Gastroesophageal sphincter (tissue), 4 donors: ENCODE data around the gene INA. TPM values are rescaled to one million over a fixed set of nuclear protein-coding genes. Genes with fewer than 3 reads are reported as not detected.

Source experiments
- ATAC-seq: fragments of 150-250 bp; one replicate; pipeline ENCODE4 v1.9.1; 2016; ENCODE audit warnings: mild to moderate bottlenecking, moderate library complexity
- H3K27ac ChIP-seq, 4 donors: fragments of 200-600 bp; sonication (generic) in 3 of 4; 1 replicate in 3 of 4; 2 replicates in 1 of 4; pipeline ENCODE4 v1.5.1; 2016 to 2019
- H3K27me3 ChIP-seq: fragments of 200-600 bp; sonication (generic); one replicate; pipeline ENCODE4 v1.5.1; 2019
- H3K36me3 ChIP-seq, 2 donors: fragments of 200-600 bp; sonication (generic); one replicate each; pipeline ENCODE4 v1.5.1; 2019; ENCODE audit warnings: control low read depth in 1 of 2
- H3K4me1 ChIP-seq, 3 donors: fragments of 200-600 bp; sonication (generic); 1 replicate in 2 of 3; 2 replicates in 1 of 3; pipeline ENCODE4 v1.5.1; 2016 to 2019; ENCODE audit warnings: control low read depth in 2 of 3
- H3K4me3 ChIP-seq, 2 donors: fragments of 200-600 bp; sonication (generic); one replicate each; pipeline ENCODE4 v1.5.1; 2019; ENCODE audit warnings: mild to moderate bottlenecking in 1 of 2, moderate library complexity in 1 of 2
- H3K9me3 ChIP-seq, 3 donors: fragments of 200-600 bp; sonication (generic); one replicate each; pipeline ENCODE4 v1.5.1; 2017 to 2019; ENCODE audit warnings: control low read depth in 2 of 3
- EP300 ChIP-seq: sonication (generic); formaldehyde crosslinking; IDR thresholded peaks from one replicate; pipeline ENCODE4 v1.6.1; 2017; ENCODE audit warnings: antibody characterized with exemption, mild to moderate bottlenecking
- POLR2A ChIP-seq, 2 donors: fragments of 450-650 bp; IDR thresholded peaks; one replicate each; pipeline ENCODE4 v1.6.1; 2017; ENCODE audit warnings: antibody characterized with exemption in 2 of 2, mild to moderate bottlenecking in 2 of 2, moderate library complexity in 1 of 2
- POLR2AphosphoS5 ChIP-seq: sonication (generic); formaldehyde crosslinking; IDR thresholded peaks from one replicate; pipeline ENCODE4 v1.6.1; 2017; ENCODE audit warnings: antibody characterized with exemption
- WGBS, 2 donors: methylation state at CpG; one replicate each; pipeline ENCODE4 v1.1.5; 2018; ENCODE audit warnings: low coverage in 1 of 2; 5-methylcytosine and 5-hydroxymethylcytosine counted together
- total RNA-seq, 4 donors: library from RNA; depleted of rRNA; stranded (reverse); fragments of >200 nt; gene quantifications; one replicate each; pipeline ENCODE4 v1.1.0, GENCODE V29; 2016
- TF ChIP-seq, protein P1 (sequence below), 4 experiments: fragments of 200-600 bp in 2 of 4; fragments of 450-650 bp in 2 of 4; sonication (generic) in 1 of 4; IDR thresholded peaks; one replicate each; pipeline ENCODE4 v1.5.1; 2017 to 2019; ENCODE audit warnings: antibody characterized with exemption in 4 of 4, mild to moderate bottlenecking in 2 of 4, moderate library complexity in 2 of 4

Gene INA
- total RNA-seq, 4 donors from 2014 or later: 0.31 to 1.8 (median 1.2) TPM

DNA sequence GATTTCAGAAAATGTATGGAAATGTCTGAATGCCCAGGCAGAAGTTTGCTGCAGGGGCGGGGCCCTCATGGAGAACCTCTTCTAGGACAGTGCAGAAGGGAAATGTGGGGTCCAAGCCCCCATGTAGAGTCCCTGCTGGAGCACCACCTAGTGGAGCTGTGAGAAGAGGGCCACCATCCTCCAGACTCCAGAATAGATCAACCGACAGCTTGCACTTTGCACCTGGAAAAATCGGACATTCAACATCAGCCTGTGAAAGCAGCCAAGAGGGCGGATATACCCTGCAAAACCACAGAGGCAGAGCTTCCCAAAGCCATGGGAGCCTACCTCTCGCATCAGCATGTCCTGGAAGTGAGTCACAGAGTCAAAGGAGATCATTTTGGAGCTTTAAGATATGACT, 16.9 kb upstream of the INA start:
- no peak for ATAC-seq
- no peak overlapping the region for H3K27ac ChIP-seq
- peaks cover 24% of the 10 kb centered on the region for H3K27me3 ChIP-seq
- H3K9me3 ChIP-seq: no peaks in the 10 kb centered on the region
- no peak overlapping the region for H3K4me3 ChIP-seq
- no peaks in the 10 kb centered on the region for H3K4me1 ChIP-seq
- H3K36me3 ChIP-seq: no peaks in the 10 kb centered on the region
- TF ChIP-seq POLR2A (IDR thresholded peaks at IDR 0.05) (no peak), POLR2AphosphoS5 (no peak), EP300 (no peak)
- TF ChIP-seq, protein P1, sequence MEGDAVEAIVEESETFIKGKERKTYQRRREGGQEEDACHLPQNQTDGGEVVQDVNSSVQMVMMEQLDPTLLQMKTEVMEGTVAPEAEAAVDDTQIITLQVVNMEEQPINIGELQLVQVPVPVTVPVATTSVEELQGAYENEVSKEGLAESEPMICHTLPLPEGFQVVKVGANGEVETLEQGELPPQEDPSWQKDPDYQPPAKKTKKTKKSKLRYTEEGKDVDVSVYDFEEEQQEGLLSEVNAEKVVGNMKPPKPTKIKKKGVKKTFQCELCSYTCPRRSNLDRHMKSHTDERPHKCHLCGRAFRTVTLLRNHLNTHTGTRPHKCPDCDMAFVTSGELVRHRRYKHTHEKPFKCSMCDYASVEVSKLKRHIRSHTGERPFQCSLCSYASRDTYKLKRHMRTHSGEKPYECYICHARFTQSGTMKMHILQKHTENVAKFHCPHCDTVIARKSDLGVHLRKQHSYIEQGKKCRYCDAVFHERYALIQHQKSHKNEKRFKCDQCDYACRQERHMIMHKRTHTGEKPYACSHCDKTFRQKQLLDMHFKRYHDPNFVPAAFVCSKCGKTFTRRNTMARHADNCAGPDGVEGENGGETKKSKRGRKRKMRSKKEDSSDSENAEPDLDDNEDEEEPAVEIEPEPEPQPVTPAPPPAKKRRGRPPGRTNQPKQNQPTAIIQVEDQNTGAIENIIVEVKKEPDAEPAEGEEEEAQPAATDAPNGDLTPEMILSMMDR (IDR thresholded peaks at IDR 0.05): no peak
- WGBS, 2 donors: 67% methylated on average over 1 of the region's 5 CpGs; no CpG with 5 or more reads in 1 of the 2 donors

DNA sequence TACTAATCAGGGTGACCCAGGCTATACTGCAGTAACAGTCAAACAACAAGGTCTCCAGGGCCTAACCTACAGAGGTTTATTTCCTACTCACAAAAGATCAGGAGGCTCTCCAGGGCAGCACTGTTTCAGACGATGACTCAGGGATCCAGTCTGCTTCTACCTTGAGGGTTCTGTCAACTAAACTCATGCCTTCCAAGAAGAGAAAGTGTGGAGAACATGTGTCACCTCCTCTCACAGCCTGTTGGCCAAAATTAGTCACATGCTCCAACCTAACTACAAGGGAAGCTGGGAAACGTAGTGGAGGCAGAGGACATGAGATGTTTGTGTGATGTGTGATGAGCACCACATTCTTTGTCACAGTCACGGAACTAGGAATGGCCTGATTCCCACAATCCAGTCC, 14.7 kb upstream of the INA start:
- TF ChIP-seq POLR2AphosphoS5 (no peak), EP300 (no peak), POLR2A (IDR thresholded peaks at IDR 0.05) (no peak)
- TF ChIP-seq, protein P1 (IDR thresholded peaks at IDR 0.05): no peak
- Histone ChIP-seq H3K4me3 (no peak overlapping the region), H3K9me3 (no peaks in the 10 kb centered on the region), H3K27ac (no peak overlapping the region), H3K36me3 (no peaks in the 10 kb centered on the region), H3K27me3 (peaks cover 31% of the 10 kb centered on the region), H3K4me1 (no peaks in the 10 kb centered on the region)
- no peak for ATAC-seq
- 67 to 75% methylated on average over 1 of the region's 3 CpGs for WGBS, 2 donors

DNA sequence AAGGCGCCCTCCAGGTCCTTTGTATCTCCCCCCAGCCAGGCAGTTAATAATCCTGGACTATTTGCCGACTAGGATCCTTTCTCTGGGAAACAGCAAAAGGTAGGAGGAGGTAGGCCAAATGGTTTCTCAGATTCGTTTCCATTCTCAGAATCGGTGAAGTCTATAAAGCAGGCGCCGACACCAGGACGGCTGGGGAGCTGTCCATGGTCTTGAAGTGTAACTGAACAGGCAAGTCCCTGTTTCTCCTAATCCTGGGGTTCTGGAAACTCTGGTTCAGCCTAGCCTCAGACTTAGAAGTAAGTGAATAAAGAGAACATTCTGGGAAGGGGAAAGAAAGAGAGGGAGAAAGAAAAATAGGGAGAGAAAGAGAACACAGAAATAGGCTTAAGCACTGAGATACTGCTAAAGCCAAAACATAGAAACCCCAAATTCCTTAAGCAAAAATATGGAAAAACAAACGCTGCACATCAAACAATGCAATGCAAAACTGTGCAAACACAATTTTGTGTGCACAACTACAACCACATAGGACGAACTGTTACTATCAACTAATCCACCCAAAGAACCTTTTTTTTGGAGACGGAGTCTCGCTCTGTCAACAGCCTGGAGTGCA, 11.1 kb upstream of the INA start:
- H3K36me3 ChIP-seq: no peaks in the 10 kb centered on the region
- no peak for ATAC-seq
- H3K4me1 ChIP-seq: no peaks in the 10 kb centered on the region
- H3K4me3 ChIP-seq: no peak overlapping the region
- H3K27ac ChIP-seq: no peak overlapping the region
- no peaks in the 10 kb centered on the region for H3K9me3 ChIP-seq
- H3K27me3 ChIP-seq: peaks cover 49% of the 10 kb centered on the region
- WGBS, 2 donors: 29 to 53% methylated on average over 7 to 11 of the region's 11 CpGs
- TF ChIP-seq, protein P1 (IDR thresholded peaks at IDR 0.05): no peak
- TF ChIP-seq POLR2AphosphoS5 (no peak), EP300 (no peak), POLR2A (IDR thresholded peaks at IDR 0.05) (no peak)

DNA sequence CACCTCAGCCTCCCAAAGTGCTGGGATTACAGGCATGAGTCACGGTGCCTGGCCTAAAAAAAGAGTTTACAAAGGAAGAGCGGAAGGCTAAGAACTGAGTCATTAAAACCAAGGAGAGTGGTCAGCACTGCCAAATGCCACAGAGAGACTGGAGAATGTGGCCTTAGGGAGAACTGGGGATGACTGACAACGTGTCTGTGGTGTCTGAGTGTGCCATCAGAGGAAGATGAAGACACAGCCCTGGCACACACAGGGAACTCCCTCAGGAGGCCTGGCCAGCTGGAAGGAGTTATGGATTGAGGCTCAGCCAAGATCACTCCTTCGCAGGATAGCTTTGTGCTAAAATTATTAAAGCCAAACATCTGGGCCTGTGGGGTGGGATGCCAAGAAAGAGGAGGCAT, 3.9 kb upstream of the INA start:
- H3K27ac ChIP-seq: no peak overlapping the region
- peak; percentile 31 for ATAC-seq
- 15 to 29% methylated on average over 2 to 4 of the region's 4 CpGs for WGBS, 2 donors

More for the DNA sequence above, 3.9 kb upstream of the INA start:
- peaks cover 0 to 5% (median 0%) of the 10 kb centered on the region in 3 donors for H3K9me3 ChIP-seq
- H3K4me1 ChIP-seq: peaks cover 0 to 26% (median 8%) of the 10 kb centered on the region in 3 donors
- no peaks in the 10 kb centered on the region for H3K36me3 ChIP-seq
- no peak overlapping the region for H3K4me3 ChIP-seq
- TF ChIP-seq EP300: no peak
- TF ChIP-seq, protein P1 (IDR thresholded peaks at IDR 0.05): no peak
- TF ChIP-seq POLR2AphosphoS5: no peak
- TF ChIP-seq POLR2A (IDR thresholded peaks at IDR 0.05): no peak
- H3K27me3 ChIP-seq: peaks cover 48% of the 10 kb centered on the region
